PC-9 (cell line): Measurements from ENCODE around the gene ESRRG.

Experiments used
- EZH2 ChIP-seq: fragments of 200-600 bp; sonication (generic); IDR thresholded peaks from 2 replicates; pipeline ENCODE4 v1.8.0; 2017; ENCODE audit warnings: antibody characterized with exemption, low read depth
- TF ChIP-seq, protein P1 (sequence below): fragments of 200-600 bp; sonication (generic); conservative IDR thresholded peaks from 2 replicates; pipeline ENCODE4 v1.6.1; 2017; ENCODE audit warnings: mixed run types, antibody characterized with exemption, mild to moderate bottlenecking, moderate library complexity

DNA sequence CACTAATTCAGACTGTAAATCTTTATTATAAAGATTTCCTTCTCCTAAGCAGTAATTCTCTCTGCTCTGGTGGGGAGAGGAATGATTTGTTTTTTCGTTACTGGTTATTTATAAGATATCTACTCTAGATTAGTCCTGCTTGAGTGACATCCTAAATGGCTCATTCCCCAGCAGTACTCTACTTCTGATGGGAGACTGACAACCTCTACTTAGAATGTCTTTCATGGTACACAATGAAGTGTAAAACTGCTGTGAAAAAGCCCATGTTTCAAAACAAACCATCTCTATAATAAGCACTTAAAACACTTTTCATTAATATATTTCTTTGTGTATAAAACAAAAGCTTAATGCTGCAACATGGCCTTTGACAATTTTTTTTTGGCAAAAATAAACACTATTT lies 33.9 kb upstream of the ESRRG start:
- TF ChIP-seq, protein P1, sequence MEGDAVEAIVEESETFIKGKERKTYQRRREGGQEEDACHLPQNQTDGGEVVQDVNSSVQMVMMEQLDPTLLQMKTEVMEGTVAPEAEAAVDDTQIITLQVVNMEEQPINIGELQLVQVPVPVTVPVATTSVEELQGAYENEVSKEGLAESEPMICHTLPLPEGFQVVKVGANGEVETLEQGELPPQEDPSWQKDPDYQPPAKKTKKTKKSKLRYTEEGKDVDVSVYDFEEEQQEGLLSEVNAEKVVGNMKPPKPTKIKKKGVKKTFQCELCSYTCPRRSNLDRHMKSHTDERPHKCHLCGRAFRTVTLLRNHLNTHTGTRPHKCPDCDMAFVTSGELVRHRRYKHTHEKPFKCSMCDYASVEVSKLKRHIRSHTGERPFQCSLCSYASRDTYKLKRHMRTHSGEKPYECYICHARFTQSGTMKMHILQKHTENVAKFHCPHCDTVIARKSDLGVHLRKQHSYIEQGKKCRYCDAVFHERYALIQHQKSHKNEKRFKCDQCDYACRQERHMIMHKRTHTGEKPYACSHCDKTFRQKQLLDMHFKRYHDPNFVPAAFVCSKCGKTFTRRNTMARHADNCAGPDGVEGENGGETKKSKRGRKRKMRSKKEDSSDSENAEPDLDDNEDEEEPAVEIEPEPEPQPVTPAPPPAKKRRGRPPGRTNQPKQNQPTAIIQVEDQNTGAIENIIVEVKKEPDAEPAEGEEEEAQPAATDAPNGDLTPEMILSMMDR, result no peak
- no peak for TF ChIP-seq EZH2
